ENCODE results near the gene CR1. TPM values are rescaled to one million over a fixed set of nuclear protein-coding genes. Genes with fewer than 3 reads are reported as not detected.

Gene CR1
- 0.02 TPM in 2 replicates for total RNA-seq

DNA sequence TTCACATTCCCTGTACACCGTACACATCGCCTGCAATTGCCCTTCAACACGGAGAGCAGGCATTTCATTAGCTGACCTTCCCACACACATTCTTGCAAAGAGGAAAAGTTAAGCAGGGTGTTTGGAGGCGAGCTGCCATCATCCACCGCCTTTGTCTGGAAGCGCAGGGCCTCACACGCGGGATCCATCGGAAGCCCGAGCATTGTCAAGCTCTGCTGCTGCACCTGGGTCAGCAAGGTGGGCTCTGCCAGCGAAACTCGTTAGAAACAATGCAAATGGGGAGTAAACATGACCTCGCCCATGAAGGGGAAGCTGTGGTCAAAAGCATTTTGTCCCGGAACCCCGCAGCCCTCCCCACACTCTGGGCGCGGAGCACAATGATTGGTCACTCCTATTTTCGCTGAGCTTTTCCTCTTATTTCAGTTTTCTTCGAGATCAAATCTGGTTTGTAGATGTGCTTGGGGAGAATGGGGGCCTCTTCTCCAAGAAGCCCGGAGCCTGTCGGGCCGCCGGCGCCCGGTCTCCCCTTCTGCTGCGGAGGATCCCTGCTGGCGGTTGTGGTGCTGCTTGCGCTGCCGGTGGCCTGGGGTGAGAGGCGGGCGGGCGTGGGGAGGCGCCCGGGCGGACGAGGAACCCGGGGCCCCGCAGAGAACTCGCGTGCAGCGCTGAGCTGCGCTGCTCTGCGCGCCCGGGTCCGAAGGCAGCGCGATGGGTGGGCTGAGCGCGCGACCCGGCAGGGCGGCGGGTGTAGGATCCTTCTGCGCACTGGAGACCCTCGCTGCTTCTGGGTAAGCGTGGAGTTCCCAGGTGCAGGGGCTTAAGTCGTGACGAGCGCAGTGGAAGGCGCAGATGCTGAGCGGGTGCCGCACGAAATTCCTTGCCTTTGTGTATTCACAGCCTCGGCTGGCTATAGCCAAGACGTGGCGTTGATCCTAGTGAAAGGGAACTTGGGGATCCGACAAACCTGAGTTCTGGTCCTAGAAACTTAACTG lies at the start of gene CR1:
Gene CR1, plus strand, starts transcription at position 357 of the 992 bp plus-strand sequence. Its CDS starts 111 bp downstream, at position 468.
- intact Hi-C loops (cut with micrococcal nuclease), result loop anchor here (5.0 kb wide), 5 partner anchors 44 to 764 kb away; partner anchors contain the start of gene CR2

DNA sequence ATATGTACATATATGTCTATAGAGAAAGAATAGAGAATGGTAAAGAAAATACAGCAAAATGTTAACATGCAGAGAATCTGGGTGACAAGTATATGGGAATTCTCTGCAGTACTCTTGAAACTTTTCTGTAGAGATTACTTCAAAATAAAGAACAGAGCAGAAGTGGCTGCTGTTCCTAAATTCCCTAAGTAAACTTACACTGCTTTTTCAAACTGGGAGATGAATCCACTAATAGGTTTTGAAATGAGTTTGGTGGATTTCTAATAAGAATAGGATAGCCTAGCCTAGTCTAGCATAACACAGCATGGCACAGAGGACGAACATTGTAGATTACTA lies 42.3 kb upstream of the CR1 start:
- intact Hi-C loops (cut with micrococcal nuclease), result loop anchor here (5.0 kb wide), 1 partner anchor 44 kb away; the partner anchor contains the start of gene CR1

DNA sequence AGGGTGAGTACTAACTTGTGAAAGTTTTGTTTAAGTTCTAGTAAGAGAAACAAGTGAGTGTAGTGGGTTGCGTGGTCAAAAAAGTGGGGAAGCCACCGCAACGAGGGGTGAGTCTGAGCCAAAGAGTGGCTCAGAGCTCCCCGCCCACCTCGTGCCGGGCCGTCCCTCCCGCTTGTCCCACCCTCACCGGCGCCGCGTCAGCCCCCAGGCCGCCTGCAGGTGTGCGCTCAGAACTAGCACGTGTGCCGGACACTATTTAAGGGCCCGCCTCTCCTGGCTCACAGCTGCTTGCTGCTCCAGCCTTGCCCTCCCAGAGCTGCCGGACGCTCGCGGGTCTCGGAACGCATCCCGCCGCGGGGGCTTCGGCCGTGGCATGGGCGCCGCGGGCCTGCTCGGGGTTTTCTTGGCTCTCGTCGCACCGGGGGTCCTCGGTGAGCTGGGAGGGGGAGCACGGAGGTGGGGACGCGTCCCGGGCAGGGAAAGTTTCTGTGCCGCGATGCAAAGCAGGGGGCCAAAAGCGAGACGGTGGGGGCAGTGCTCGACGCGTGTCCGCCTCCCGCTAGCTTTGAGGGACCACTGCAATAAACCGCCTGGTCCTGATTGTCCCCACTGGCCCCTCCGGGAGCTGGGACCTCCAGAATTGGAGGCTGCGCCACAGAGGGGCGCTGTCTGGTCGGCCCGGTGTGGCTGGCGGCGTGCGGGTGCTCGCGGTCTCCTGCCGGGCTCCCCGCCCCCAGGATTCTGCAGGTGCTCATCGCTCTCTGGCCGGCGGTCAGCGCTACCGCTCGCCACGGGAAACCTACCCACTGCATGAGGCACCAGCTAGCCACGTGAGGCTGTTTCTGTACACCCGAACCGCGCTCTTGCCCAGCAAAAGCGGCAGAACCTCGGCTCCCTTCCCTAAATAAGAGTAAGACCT lies 41.7 kb upstream of the CR1 start, which contains the start of gene CR2:
Gene CR2, plus strand, starts transcription at position 283 of the 919 bp plus-strand sequence. Its CDS starts 91 bp downstream, at position 374.
- intact Hi-C loops (cut with micrococcal nuclease), result loop anchor here (5.0 kb wide), 1 partner anchor 43 kb away; the partner anchor contains the start of gene CR1

DNA sequence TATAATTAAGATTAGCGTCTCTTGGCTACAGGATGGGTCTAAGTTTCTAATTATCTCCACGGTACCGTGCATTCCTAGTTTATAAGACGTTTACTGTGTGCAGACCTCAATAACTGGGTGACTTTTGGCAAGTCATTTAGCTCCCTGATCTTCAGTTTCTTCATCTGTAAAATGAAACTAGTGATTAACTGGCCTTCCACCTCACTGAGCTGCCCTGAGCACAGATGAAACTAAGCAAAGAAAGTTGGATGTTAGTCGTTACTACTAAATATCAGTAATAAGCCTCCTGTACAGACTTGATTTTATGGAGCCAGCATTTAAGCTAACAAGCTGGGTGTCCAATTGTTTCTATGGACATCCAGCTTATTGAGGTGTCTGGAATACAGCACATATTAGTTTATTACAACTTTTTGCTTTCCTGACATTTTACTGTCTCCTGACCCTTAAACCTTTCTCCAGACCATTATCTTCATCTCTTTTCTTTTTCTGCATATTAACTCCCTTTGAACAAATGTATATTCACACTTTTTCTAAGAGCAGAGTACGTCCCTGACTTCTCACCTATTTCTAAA lies 40.7 kb upstream of the CR1 start:
- intact Hi-C loops (cut with micrococcal nuclease), result no loop called here

DNA sequence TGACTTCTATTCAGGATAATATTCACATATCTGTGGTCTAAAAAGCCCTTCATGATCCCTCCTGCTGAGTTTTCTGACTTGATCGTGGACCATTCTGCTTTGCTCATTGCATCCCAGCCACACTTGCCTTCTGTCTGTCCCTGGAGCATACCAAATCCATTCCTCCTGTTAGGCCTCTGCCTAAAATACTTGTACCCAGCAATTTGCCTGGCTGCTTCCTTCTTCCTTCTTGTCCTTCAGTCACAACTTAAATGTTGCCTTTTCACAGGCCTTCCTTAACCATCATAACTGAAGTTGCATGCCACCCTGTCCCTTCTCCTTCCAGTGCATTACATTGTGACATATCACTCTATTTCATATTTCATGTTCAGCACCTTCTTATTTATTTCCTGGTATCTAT lies 37.5 kb upstream of the CR1 start:
- intact Hi-C loops (cut with micrococcal nuclease), result no loop called here

DNA sequence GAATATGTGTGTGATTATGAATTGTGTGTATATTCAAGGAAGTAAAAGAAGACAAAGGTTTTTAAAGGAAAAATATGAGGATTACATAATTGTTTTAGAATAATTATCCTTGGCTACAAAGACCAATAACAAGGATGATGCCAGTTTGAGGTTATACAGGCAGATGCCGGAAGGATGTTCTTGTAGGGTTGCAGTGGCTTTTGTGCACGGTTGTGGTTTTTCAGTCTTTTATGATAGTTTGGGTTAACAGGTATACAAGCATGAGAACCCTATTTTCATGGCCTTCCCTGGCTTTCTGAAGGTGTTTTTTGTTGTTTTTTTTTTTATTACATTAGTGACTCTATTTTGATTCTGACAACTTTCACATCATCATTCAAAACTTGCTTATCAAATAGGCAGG lies 36.9 kb upstream of the CR1 start:
- intact Hi-C loops (cut with micrococcal nuclease), result no loop called here

DNA sequence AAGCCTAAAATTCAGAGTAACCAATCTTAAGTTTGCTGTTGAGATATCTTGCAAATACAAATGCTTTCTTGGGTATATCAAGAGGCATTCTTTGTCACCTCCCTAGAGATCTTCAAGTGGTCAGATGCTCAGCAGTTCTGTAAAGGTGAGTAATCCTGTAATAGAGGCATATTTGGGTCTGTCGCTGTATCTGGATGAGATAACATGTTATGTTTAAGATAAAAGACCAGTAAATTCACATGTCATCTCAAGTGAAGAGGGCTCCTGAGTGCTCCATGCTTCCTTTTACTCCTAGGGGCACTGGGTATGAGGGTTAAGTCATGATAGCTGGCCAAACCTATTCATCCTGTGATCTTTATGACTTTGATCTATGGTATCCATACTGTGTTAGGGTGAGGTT lies 34.3 kb upstream of the CR1 start:
- intact Hi-C loops (cut with micrococcal nuclease), result no loop called here

DNA sequence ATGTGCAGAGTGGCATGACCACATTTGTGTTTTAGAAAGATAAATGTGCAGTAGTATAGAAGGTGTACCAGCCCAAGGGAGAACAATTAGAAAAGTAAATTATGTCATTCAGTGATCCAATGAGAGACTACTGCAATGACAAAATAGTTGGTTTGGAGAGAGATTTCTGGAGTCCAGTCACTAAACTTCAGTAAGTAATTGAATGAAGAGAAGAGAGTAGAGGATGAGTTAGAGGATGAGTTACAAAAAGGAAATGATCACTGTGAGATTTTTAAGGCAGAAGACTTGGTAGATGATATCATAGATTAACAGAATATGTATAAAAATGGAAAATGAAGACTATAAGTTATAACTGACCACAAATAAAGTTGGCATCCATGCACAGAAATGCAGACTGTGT lies 33.4 kb upstream of the CR1 start:
- intact Hi-C loops (cut with micrococcal nuclease), result no loop called here

DNA sequence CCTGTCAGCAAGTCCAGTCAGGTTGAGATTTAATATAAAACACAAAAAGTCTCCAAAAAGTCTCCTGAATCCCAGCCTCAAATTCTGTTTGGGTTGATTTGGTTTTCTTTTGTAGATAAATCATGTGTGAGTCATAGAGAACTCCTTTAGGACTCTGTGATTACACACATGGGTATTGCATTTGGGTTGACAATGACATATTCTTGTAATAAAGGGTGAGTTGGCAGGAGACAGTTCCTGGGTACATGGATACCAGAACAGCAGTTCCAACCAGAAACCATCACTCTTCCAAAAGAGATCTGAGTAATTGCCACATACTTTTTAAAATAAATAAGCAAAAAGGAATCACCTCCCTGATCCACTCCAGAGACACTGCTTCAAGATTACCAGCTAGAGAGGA lies 32.9 kb upstream of the CR1 start:
- intact Hi-C loops (cut with micrococcal nuclease), result no loop called here

DNA sequence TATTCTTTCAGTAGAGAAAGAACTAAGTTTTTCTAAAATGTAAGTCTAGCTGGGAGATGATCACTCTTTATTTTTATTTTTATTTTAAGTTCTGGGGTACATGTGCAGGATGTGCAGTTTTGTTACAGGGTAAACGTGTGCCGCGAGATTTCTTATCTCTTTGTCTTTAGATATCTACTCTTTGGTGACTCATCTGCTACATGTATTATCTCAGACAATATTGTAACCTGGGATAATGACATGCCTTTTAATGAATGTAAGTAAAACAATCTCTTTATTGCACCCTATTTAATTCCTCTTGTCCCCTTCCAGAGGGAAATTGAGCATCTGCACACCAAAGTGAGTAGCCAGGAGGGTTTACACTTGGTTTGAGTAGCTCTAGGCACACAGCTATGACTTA lies 32.4 kb upstream of the CR1 start:
- intact Hi-C loops (cut with micrococcal nuclease), result no loop called here

DNA sequence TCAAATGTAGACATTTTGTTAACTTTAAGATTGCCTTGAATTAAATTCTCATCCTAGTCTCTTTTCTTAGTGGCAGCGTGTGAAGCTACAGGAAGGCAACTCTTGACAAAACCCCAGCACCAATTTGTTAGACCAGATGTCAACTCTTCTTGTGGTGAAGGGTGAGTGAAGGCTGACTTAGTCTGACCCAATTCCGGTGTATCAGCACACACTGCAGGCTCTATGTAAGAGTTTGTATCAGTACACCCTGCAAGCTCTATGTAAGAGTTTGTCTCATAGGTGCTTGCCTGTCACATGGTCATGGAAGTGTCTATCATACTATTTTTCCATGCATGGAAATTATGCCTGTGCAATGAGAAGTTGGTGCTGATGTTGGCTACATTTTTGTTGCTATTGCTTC lies 25.0 kb upstream of the CR1 start:
- intact Hi-C loops (cut with micrococcal nuclease), result no loop called here

DNA sequence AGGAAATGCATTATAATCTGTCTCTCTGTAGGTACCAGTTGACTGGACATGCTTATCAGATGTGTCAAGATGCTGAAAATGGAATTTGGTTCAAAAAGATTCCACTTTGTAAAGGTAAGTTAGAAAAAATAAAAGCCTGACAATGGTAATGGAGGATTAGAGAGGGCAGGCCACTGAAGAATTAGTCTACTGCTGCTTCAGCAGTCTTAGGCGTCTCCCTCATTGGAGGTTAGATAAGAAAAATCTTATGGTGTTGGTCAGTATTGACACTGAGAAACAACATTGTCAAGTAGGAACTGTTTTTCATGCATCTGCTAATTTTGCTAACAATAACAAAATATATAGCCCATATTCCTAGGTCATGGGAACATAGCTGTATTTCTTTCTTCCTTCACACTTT lies 21.7 kb upstream of the CR1 start:
- intact Hi-C loops (cut with micrococcal nuclease), result no loop called here

DNA sequence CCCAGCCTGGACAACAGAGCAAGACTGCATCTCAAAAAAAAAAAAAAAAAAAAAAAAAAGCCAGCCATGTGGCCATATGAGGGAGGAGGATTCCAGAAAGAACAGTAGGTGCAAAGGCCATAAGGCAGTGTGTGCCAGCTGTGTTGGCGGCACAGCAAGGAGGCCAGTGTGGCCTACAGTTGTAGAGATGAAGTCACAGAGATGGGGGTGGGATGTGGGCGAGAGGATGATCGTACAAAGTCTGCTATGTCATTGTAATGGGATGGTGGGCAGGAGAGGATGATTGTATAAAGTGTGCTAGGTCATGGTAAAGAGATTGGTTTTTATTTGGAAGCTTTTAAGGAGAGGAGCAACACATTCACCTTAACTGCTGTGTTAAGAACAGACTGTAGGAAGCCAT lies 9.8 kb upstream of the CR1 start:
- intact Hi-C loops (cut with micrococcal nuclease), result no loop called here

DNA sequence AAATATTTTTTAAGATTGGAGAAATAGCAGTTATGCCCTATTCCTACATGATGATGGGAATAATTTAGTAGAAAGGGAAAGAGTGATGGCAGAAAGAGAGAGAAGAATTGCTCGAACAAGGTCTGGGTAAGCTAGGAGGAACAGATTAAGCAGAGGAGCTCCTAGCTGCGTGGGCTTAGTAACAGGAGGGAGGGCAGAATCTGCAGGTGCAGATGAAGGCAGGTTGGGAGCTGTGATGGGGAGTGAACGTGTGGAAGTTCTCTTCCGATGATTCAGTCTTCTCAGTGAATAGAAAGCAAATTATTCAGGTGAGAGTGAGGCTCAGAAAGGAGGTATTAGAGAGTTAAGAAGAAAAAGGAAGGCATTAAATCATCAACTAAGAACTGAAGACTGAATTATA lies 8.3 kb upstream of the CR1 start:
- intact Hi-C loops (cut with micrococcal nuclease), result no loop called here

DNA sequence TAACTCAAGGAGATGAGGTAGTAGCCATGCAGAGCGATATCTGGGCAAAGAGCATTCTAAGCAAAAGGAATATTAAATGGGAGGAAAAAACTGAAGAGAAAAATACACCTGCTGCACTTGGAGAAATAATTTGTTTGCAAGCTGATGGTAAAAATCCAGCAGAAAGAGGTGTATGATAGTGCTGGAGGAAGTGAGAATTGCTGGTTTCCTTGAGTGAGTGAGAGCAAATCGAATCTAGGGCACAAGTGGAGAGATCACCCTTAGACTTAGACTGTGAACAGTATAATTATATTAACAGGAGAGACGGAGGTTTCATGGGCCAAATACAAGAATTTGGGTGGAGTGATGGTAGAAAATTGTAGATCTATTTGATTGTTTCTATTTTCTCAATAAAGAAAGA lies 2.7 kb upstream of the CR1 start:
- intact Hi-C loops (cut with micrococcal nuclease), result no loop called here

DNA sequence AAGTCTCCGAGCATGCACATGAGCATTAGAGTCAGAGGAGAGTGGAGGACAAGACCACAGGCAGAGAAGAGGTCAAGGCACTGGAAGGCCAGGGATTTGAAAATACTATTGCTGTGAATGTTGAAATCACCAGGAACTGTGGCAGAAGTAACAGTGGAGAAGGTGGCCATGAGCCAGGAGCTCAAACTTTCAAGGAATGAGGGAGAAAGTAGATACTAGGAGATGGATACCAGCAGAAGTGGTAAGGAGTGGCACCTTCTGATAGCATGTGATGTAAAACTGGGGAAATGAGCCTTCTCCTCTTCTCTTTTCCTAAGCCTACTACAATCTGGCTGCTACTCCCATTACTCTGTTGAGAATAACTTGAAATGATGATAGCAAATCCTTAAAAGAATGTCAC lies 1.8 kb upstream of the CR1 start:
- intact Hi-C loops (cut with micrococcal nuclease), result no loop called here

DNA sequence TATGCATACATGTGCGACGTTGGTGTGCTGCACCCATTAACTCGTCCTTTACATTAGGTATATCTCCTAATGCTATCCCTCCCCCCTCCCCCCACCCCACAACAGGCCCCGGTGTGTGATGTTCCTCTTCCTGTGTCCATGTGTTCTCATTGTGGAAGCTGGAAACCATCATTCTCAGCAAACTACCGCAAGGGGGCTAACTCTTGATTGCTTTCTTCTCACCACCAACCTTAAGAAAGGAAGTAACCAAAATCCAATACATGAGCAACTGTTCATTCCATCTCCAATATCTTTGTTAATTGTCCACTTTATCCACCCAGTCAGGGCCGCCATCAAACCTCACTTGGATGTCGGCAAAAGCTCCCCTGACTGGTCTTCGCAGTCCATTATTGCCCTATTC lies 676 bp upstream of the CR1 start:
- intact Hi-C loops (cut with micrococcal nuclease), result loop anchor here (5.0 kb wide), 5 partner anchors 43 to 763 kb away; partner anchors contain the start of gene CR2

DNA sequence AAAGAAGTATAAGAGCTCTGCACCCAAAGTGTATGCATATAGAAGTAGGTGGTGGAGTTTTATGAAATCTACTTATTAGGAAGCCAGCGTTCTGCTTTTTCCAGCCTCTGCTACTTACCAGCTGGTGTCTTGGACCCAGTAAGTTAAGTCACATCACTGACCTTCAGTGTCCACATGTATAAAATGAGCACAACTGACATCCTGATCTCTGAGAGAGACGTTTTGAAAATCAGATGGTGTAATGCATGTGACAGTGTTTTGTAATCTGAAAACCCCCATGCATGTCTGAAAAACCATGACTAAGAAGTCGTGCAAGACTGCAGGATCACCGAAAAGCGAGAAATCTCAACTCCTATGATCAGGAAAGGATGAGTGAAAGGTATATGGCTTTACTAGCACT lies 2.0 kb downstream of the CR1 start:
- intact Hi-C loops (cut with micrococcal nuclease), result loop anchor here (2.0 to 5.0 kb wide), 6 partner anchors 46 to 766 kb away; partner anchors contain the start of gene CR2

DNA sequence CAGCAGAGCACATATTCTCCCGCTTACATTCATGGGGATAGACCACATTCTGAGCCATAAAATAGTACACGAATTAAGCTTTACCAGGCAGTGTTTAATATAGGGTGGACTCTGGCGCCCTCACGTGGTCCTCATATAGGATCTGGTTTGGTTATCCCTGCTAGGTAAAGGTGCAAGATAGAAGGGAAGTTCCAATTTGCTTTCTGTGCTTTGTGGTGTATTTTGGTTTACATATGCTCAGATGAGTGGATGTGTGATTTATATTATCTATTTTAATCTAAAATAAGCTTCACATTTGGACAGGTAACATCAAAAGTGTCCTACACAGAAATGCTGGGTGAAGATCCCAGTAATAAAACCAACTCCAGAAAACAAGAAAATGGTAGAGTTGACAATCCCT lies 3.6 kb downstream of the CR1 start:
- intact Hi-C loops (cut with micrococcal nuclease), result loop anchor here (1.0 to 5.0 kb wide), 14 partner anchors 47 to 865 kb away; partner anchors contain the start of genes CD55, CR2 and IL20

DNA sequence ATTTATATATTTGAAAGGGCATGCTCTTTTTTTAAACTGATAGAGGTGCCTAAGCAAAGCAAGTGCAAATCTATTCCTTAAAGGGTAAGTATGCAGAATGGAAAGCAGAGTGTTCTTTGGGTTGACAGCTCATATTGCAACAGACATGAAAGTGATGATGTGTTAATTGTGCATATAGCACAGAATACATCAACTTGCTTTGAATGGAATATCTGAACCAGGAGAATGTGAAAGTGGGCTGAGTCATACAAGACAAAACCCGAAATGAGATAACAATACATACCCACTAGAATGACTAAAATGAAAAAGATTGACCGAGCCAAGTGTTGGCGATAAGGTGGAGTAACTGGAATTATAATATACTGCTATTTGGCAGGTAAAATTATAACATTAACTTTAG lies 4.3 kb downstream of the CR1 start:
- intact Hi-C loops (cut with micrococcal nuclease), result no loop called here

DNA sequence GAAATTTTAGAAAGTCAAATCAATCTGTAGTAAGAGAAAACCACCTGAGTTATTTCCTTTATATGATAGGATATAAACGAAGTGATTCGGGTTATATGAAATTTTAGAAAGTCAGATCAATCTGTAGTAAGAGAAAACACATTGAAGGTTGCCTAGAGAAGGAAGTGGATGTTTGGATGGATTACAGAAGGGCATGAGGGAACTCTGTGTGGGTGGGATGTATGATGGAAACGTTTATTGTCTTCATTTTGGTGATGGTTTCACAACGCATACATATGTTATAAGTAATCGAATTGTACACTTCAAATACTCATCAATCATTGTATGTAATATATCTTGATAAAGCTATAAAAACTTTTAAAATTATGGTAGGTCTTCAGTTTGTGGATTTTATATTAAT lies 5.1 kb downstream of the CR1 start:
- intact Hi-C loops (cut with micrococcal nuclease), result no loop called here
